Lower lobe of right lung (tissue), 2 donors: Measurements from ENCODE around the gene KCNB1. TPM values are rescaled to one million over a fixed set of nuclear protein-coding genes. Genes with fewer than 3 reads are reported as not detected.

Experiments
- ATAC-seq, 2 donors: fragments of 200-7000 bp; cut with Tn5 transposase; one replicate each; pipeline ENCODE4 v1.9.1; 2020 to 2022; ENCODE audit warnings: mild to moderate bottlenecking in 2 of 2, moderate library complexity in 2 of 2
- DNase-seq: peaks from one replicate; pipeline ENCODE4 v3.0.0-alpha.2; 2020
- H3K27ac ChIP-seq: fragments of 200-600 bp; one replicate; pipeline ENCODE4 v1.8.0; 2022
- H3K27me3 ChIP-seq: fragments of 200-600 bp; one replicate; pipeline ENCODE4 v1.8.0; 2022; ENCODE audit warnings: low read depth
- H3K36me3 ChIP-seq: fragments of 200-600 bp; one replicate; pipeline ENCODE4 v1.8.0; 2022; ENCODE audit warnings: mild to moderate bottlenecking
- H3K4me1 ChIP-seq: fragments of 200-600 bp; one replicate; pipeline ENCODE4 v1.8.0; 2022
- H3K4me3 ChIP-seq: fragments of 200-600 bp; one replicate; pipeline ENCODE4 v1.8.0; 2022; ENCODE audit warnings: mild to moderate bottlenecking
- H3K9me3 ChIP-seq: fragments of 200-600 bp; one replicate; pipeline ENCODE4 v1.8.0; 2022
- intact Hi-C: fragments of 100-400 bp; cut with DNase I; formaldehyde crosslinking; loops from one replicate; pipeline ENCODE4 v1.11.0; 2022
- total RNA-seq: library from RNA; stranded (reverse); fragmentation: NEBNext Ultra II Directional; extraction: Animal tissue kit (Norgen Biotek cat#: 25700); gene quantifications from one replicate; pipeline ENCODE4 v1.2.1, GENCODE V29; 2021
- TF ChIP-seq, protein P1 (sequence below): fragments of 200-600 bp; IDR thresholded peaks from one replicate; pipeline ENCODE4 v1.8.0; 2022; ENCODE audit warnings: antibody characterized with exemption, mild to moderate bottlenecking
- donor health status: DM: no; HTN: yes; CAD: no; lungs with severe emphysema.

Gene KCNB1
- total RNA-seq, 1 donor from 2014 or later = 0.53 TPM

DNA sequence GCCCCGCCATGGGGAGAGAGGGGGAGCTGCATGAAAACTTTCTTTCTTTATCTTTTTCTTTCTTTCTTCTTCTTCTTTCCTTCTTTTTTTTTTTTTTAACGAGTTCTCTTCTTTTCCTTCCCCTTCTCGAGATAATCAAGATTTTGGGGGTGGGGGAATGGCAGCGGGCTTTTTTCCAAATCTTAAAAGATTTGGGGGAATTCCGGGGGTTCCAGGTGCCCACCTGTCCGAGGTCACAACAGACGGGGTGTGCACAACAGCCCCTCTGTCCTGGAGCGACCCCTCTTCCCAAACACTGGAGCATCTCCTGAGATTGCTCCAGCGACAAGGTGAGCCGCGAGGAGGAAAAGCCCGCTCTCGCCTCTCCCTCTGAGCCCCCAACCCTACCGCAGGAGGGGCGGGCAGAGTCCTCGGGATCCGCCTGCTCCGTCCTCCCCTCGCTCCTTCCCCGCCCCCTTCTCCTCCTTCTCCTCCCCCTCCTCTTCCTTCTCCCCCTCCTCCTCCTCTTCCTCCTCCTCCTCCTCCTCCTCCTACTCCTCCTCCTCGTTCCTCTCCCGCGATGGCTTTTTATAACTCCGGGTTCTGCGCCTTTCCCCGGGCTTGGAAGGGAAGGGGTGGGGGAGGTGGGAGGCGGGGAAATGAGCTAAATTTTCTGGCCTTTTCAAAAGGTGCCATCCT, 689 bp upstream of the KCNB1 start:
- H3K4me1 ChIP-seq = peaks cover 18% of the 10 kb centered on the region
- DNase-seq = no peak
- H3K9me3 ChIP-seq = no peaks in the 10 kb centered on the region
- ATAC-seq = no peak
- peaks cover 60% of the 10 kb centered on the region for H3K27me3 ChIP-seq
- H3K4me3 ChIP-seq = no peak overlapping the region
- TF ChIP-seq, protein P1, sequence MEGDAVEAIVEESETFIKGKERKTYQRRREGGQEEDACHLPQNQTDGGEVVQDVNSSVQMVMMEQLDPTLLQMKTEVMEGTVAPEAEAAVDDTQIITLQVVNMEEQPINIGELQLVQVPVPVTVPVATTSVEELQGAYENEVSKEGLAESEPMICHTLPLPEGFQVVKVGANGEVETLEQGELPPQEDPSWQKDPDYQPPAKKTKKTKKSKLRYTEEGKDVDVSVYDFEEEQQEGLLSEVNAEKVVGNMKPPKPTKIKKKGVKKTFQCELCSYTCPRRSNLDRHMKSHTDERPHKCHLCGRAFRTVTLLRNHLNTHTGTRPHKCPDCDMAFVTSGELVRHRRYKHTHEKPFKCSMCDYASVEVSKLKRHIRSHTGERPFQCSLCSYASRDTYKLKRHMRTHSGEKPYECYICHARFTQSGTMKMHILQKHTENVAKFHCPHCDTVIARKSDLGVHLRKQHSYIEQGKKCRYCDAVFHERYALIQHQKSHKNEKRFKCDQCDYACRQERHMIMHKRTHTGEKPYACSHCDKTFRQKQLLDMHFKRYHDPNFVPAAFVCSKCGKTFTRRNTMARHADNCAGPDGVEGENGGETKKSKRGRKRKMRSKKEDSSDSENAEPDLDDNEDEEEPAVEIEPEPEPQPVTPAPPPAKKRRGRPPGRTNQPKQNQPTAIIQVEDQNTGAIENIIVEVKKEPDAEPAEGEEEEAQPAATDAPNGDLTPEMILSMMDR = no peak
- intact Hi-C loops = no loop called here
- H3K27ac ChIP-seq = no peak overlapping the region
- H3K36me3 ChIP-seq = no peaks in the 10 kb centered on the region

DNA sequence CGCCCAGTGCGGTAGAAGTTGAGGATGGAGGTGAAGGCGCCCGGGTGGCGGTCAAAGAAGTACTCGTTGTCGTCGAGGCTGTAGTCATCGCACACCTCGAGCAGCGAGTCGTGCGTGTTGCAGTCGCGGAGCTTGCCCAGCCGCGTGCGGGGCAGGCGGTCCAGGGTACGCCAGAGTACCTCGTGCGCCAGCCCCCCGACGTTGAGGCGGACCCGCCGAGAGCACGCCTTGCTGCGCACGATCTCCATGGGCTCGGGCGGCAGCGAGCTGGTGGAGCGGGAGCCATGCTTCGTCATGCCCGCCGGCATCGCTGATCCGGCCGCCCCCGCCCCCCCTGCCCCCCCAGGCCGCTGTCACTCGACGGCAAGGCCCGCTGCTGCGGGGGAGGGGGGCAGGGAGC, 295 bp downstream of the KCNB1 start:
- TF ChIP-seq, protein P1 = no peak
- Histone ChIP-seq H3K36me3 (no peaks in the 10 kb centered on the region), H3K27ac (no peak overlapping the region), H3K4me1 (peaks cover 18% of the 10 kb centered on the region), H3K9me3 (no peaks in the 10 kb centered on the region), H3K4me3 (no peak overlapping the region), H3K27me3 (peaks cover 64% of the 10 kb centered on the region)
- ATAC-seq = no peak
- DNase-seq = no peak
- intact Hi-C loops = no loop called here

DNA sequence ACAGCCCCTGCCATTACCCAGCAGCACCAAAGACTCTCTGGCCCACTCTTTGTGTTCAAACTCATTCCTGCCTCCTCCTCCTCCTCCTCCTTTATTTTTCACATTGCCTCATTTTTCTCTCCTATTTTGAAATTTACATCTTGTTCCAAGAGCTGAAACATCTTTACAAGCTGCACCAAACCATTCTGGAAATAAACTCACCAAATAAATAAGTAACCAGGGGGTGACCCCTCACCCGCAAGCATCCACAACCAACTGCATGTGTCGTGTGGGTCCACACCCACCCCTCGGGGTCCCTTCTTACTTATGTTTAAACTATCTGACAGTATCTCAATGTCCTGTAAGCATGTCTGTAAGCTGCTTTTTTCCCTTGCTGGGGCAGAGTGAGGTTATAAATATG, 1.4 kb downstream of the KCNB1 start:
- no peak overlapping the region for H3K27ac ChIP-seq
- intact Hi-C loops = no loop called here
- no peak overlapping the region for H3K4me3 ChIP-seq
- ATAC-seq (no peak), DNase-seq (no peak)
- H3K27me3 ChIP-seq = peaks cover 62% of the 10 kb centered on the region
- TF ChIP-seq, protein P1 = no peak
- H3K4me1 ChIP-seq = peaks cover 18% of the 10 kb centered on the region
- no peaks in the 10 kb centered on the region for H3K9me3 ChIP-seq
- H3K36me3 ChIP-seq = no peaks in the 10 kb centered on the region

DNA sequence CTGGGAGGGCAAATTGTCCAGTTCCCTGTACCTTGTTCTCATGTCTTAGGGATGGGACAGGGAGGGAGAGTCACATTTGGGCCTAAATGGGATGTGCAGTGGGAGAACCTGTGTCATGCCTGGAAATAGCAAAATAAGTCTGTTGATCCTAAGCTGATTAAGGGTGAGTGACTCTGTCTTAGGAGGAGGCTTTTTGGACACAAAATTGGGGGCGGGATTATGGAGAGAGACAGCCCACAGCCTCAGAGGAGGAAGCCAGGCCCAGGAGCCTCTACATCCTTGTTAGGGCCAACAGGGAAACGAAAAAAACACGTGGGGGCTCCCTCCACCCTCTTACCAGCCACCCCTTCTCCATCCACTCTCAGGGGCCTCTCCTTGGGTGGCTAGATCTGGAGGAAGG, 2.2 kb downstream of the KCNB1 start:
- Histone ChIP-seq H3K27me3 (peaks cover 53% of the 10 kb centered on the region), H3K36me3 (no peaks in the 10 kb centered on the region), H3K4me1 (peaks cover 18% of the 10 kb centered on the region), H3K4me3 (no peak overlapping the region), H3K9me3 (no peaks in the 10 kb centered on the region), H3K27ac (no peak overlapping the region)
- ATAC-seq = no peak
- TF ChIP-seq, protein P1 = no peak
- no peak for DNase-seq
- intact Hi-C loops = no loop called here

DNA sequence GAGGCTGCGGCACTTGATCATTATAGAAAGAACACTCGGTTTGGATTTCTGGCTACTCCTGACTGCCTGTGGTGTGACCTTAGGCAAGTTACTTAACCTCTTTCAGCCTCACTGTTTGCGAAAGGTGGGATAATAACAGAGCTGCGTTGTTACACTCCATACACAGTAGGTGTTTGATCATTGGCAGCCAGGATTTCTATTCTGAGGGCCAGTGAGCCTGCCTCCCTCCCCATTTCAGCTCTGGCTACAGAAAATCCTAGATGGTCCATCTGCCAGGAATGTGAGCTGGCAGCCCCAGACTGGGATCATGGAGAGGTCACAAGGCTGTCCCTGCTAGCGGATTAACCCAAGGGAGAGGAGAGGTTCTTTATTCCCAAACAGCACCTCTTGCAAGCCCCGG, 2.7 kb downstream of the KCNB1 start:
- H3K4me3 ChIP-seq = no peak overlapping the region
- ATAC-seq = no peak
- intact Hi-C loops = no loop called here
- H3K36me3 ChIP-seq = no peaks in the 10 kb centered on the region
- no peaks in the 10 kb centered on the region for H3K9me3 ChIP-seq
- peaks cover 16% of the 10 kb centered on the region for H3K4me1 ChIP-seq
- DNase-seq = no peak
- no peak overlapping the region for H3K27ac ChIP-seq
- peaks cover 49% of the 10 kb centered on the region for H3K27me3 ChIP-seq
- TF ChIP-seq, protein P1 = no peak
